HUES6 (cell line): ENCODE measurements around the gene DFFA.

Source experiments
- H3K27ac ChIP-seq: 2 replicates; pipeline ENCODE4 v1.7.0; 2013; ENCODE audit warnings: low read depth, mild to moderate bottlenecking, low read length, inconsistent platforms
- H3K27me3 ChIP-seq: 2 replicates; pipeline ENCODE4 v1.6.1; 2013; ENCODE audit warnings: low read length; ENCODE audit not compliant: control insufficient read depth, insufficient read depth
- H3K36me3 ChIP-seq: 2 replicates; pipeline ENCODE4 v1.6.1; 2013; ENCODE audit warnings: low read length; ENCODE audit not compliant: control insufficient read depth, insufficient read depth
- H3K4me1 ChIP-seq: 2 replicates; pipeline ENCODE4 v1.6.1; 2013; ENCODE audit warnings: low read length; ENCODE audit not compliant: control insufficient read depth, insufficient read depth
- H3K4me3 ChIP-seq: 2 replicates; pipeline ENCODE4 v1.5.1; 2013; ENCODE audit warnings: low read depth, low read length
- H3K9ac ChIP-seq: one replicate; pipeline ENCODE4 v1.6.1; 2013; ENCODE audit warnings: mild to moderate bottlenecking, low read length
- H3K9me3 ChIP-seq: 2 replicates; pipeline ENCODE4 v1.6.1; 2013; ENCODE audit warnings: low read depth, low read length; ENCODE audit not compliant: control insufficient read depth, insufficient read depth

DFFA gene

DNA sequence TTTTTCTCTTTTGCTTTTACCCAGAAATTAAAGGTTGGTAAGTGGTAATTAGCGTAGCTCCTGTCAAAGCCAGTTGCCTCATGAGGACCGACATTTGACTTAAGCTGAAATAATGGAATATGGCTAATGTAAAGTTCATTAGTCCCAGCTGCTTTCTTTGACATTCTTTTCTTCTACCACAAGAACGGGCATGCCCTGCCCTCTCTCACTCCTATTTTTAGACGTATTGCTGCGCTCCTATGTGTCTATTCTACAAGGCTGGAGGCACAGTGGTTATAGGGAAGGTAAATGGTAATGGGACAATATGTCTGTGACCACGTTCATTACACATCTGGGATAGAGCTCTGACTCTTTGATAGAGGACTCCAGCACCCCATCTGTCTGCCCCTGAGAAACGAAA, 15.7 kb downstream of the DFFA start:
- Histone ChIP-seq H3K9ac (no peak overlapping the region), H3K4me1 (peaks cover 2% of the 10 kb centered on the region), H3K9me3 (peaks cover 2% of the 10 kb centered on the region; the same call in 1 of the 2 replicates), H3K27ac (no peak overlapping the region), H3K4me3 (no peak overlapping the region), H3K36me3 (peaks cover 35% of the 10 kb centered on the region), H3K27me3 (no peaks in the 10 kb centered on the region)

DNA sequence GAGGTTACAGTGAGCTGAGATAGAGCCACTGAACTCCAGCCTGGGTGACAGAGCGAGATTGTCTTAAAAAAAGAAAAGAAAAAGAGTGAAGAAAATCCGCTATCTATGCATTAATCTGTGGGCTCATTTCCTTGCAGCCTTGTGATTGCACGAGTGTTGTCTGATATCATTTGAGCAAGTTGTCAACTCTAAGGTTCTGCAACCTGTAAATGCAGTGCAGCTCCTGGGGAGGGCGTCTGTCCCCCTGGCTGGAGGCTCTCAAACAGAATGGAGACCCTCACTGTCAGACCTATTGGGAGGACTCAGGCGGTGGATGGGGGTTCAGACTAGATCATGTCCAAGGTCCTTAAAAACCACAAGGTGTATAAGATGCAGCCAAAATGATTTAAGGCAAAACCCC, 16.3 kb downstream of the DFFA start:
- H3K4me1 ChIP-seq: peaks cover 8% of the 10 kb centered on the region
- peaks cover 29% of the 10 kb centered on the region for H3K36me3 ChIP-seq
- H3K4me3 ChIP-seq: no peak overlapping the region
- no peak overlapping the region for H3K9ac ChIP-seq
- H3K9me3 ChIP-seq: peaks cover 2% of the 10 kb centered on the region; the same call in 1 of the 2 replicates
- H3K27me3 ChIP-seq: no peaks in the 10 kb centered on the region
- H3K27ac ChIP-seq: no peak overlapping the region

DNA sequence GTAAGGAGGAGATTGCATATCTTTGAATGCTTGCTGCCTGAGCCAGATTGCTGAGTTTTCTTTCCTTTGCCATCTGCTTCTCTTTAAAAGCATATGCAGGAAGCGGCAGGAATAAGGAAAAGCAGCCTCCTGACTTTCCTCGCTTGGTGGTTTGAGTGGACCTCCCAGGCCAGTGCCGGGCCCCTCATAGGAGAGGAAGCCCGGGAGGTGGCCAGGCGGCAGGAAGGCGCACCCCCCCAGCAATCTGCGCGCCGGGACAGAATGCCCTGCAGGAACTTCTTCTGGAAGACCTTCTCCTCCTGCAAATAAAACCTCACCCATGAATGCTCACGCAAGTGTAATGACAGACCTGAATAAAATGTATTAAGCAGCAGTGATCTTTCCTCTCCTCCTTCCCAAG, 21.0 kb downstream of the DFFA start:
- Histone ChIP-seq H3K27ac (no peak overlapping the region), H3K36me3 (no peaks in the 10 kb centered on the region; the same call in 1 of the 2 replicates), H3K9me3 (peaks cover 2% of the 10 kb centered on the region; the same call in 1 of the 2 replicates), H3K4me1 (peaks cover 13% of the 10 kb centered on the region), H3K27me3 (no peaks in the 10 kb centered on the region), H3K9ac (no peak overlapping the region), H3K4me3 (no peak overlapping the region)

DNA sequence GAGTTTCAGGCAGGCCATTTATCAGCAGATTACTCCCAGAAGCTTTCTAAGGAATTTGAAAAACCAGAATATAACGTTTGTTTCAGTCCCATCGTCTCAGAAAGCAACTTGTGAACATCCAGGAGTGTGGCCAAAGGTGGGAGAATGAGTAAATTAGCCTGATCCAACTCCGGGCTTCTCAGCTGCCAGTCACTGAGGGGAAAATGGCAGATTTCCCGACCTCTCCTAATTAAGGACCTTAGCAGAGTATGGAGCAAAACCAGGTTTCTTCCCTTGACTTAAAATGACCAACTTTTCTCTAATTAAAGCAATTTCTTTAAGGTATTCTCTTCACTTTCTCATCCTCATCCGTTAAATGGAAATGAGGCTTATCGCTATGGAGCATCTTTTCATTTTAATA, 21.5 kb downstream of the DFFA start:
- Histone ChIP-seq H3K4me3 (no peak overlapping the region), H3K9ac (no peak overlapping the region), H3K4me1 (peaks cover 13% of the 10 kb centered on the region), H3K27ac (no peak overlapping the region), H3K36me3 (no peaks in the 10 kb centered on the region; the same call in 1 of the 2 replicates), H3K27me3 (no peaks in the 10 kb centered on the region), H3K9me3 (peaks cover 2% of the 10 kb centered on the region; the same call in 1 of the 2 replicates)

DNA sequence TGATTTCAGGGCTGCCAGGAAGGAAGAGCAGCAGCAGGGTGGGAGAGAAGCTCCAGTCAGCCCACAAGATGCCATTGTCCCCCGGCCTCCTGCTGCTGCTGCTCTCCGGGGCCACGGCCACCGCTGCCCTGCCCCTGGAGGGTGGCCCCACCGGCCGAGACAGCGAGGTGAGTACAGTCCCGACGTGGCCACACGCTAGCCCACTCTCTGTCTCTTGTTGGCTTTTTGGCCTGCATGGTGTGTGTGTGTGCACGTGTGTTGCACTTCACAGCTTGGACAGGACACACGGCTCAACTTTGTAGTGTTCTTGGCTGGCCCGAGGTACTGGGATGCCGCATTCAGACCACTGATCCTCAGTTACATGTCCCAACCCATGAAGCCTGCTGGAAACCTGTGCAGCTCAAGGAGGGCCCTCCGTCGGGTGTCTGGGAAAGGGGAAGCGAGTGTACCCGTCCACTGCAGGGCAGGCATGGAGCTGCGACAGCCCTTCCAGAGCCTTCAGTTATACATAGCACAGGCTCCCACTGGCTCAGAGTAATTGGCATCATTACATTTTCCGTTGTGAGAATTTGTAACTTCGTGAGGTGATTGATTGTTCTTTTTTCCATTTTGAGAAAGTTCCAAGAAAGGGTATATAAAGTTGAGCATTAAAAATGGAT, 22.0 kb downstream of the DFFA start:
- peaks cover 2% of the 10 kb centered on the region; the same call in 1 of the 2 replicates for H3K9me3 ChIP-seq
- no peak overlapping the region for H3K9ac ChIP-seq
- H3K27me3 ChIP-seq: no peaks in the 10 kb centered on the region
- H3K4me3 ChIP-seq: no peak overlapping the region
- no peaks in the 10 kb centered on the region; the same call in 1 of the 2 replicates for H3K36me3 ChIP-seq
- H3K27ac ChIP-seq: no peak overlapping the region
- peaks cover 13% of the 10 kb centered on the region for H3K4me1 ChIP-seq

DNA sequence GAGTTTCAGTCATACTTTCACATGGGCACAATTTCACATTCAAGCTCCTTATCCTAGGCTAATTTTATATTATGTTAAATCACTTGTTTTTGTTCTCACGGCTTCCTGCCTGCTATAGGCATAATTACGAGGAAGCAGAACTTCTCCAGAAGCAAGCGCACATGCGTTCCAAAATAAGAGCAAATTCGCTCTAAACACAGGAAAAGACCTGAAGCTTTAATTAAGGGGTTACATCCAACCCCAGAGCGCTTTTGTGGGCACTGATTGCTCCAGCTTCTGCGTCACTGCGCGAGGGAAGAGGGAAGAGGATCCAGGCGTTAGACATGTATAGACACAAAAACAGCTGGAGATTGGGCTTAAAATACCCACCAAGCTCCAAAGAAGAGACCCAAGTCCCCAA, 22.6 kb downstream of the DFFA start, which contains the start of gene CORT:
CORT (plus strand) TSS at position 281 of the 400 bp plus-strand sequence. CDS start 193 bp downstream, outside the sequence.
- peaks cover under 1% of the 10 kb centered on the region; the same call in 1 of the 2 replicates for H3K9me3 ChIP-seq
- peaks cover 2% of the 10 kb centered on the region; the same call in 1 of the 2 replicates for H3K36me3 ChIP-seq
- no peak within 1 kb of the TSS for H3K27ac ChIP-seq
- H3K27me3 ChIP-seq: no peaks in the 10 kb centered on the region
- H3K4me1 ChIP-seq: peaks cover 13% of the 10 kb centered on the region
- H3K9ac ChIP-seq: no peak within 1 kb of the TSS
- H3K4me3 ChIP-seq: no peak within 1 kb of the TSS

DNA sequence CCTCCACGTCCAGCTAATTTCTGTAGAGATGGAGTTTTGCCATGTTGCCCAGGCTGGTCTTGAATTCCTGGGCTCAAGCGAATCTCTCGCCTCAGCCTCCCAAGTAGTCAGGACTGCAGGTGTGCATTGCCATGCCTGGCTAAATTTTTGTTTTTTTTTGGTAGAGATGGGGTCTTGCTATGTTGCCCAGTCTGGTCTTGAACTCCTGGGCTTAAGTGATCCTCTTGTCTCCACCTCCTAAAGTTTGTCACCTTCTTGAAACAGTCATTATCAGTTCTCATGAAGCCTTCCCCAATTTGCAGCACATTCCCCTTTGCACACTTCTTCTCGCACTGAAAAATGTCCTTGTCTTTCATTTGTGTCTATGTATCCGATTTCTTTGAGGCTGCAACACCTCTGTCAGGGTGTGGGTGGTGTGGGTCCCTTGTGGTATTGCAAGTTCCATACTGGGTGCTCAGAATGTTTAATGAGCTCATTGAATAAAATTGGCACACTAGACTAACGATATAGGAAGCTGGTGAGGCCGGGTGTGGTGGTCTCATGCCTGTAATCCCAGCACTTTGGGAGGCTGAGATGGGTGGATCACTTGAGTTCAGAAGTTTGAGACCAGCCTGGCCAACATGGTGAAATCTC, 25.4 kb downstream of the DFFA start:
- Histone ChIP-seq H3K4me3 (no peak overlapping the region), H3K9me3 (no peaks in the 10 kb centered on the region), H3K9ac (no peak overlapping the region), H3K4me1 (peaks cover 13% of the 10 kb centered on the region), H3K27me3 (no peaks in the 10 kb centered on the region), H3K36me3 (peaks cover 6% of the 10 kb centered on the region; the same call in 1 of the 2 replicates), H3K27ac (no peak overlapping the region)

DNA sequence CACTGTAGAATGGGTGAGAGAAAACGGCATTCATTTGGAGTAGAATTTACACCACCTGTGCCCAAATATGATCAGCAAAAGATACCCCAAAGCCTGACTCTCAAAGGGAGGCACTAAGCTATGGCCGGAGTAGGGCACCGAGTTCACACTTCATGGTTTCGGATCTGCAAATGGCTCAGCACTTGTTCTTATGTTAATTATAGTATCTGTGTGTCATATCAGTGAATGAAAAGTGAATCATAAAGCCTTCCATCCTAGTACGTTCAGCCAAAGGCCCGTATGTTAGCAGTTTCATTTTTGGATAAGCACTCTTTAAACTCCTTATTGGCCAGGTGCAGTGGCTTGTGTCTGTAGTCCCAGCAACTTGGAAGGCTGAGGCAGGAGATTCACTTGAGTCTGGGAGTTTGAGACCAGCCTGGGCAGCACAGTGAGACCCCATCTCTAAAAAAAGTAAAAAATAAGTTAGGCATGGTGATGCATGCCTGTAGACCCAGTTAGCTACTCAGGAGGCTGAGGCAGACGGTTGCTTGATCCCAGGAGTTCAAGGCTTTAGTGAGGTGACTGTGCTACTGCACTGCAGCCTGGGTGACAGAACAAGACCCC, 27.4 kb downstream of the DFFA start:
- H3K4me3 ChIP-seq: no peak overlapping the region
- H3K36me3 ChIP-seq: peaks cover 6% of the 10 kb centered on the region; the same call in 1 of the 2 replicates
- H3K27ac ChIP-seq: no peak overlapping the region
- no peak overlapping the region for H3K9ac ChIP-seq
- no peaks in the 10 kb centered on the region for H3K9me3 ChIP-seq
- H3K4me1 ChIP-seq: no peaks in the 10 kb centered on the region
- H3K27me3 ChIP-seq: no peaks in the 10 kb centered on the region

DNA sequence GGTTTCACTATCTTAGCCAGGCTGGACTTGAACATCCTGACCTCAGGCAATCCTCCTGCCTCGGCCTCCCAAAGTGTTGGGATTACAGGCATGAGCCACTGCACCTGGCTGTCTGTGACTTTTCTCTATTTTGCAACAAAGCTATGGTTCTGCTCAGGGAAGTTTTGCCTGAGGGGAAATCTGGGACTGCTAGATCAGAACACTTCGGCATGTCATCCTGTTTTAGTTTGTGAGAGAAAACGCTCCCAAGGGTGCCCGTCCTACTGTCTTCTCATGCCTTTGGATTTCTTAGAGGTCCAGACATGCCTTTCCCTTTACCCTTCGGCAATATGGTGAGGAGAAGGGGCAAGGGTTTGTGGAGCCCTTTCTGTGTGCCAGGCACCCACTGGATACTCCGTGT, 28.1 kb downstream of the DFFA start:
- H3K27ac ChIP-seq: no peak overlapping the region
- H3K9ac ChIP-seq: no peak overlapping the region
- no peaks in the 10 kb centered on the region for H3K27me3 ChIP-seq
- peaks cover 6% of the 10 kb centered on the region; the same call in 1 of the 2 replicates for H3K36me3 ChIP-seq
- H3K4me3 ChIP-seq: no peak overlapping the region
- H3K4me1 ChIP-seq: no peaks in the 10 kb centered on the region
- H3K9me3 ChIP-seq: no peaks in the 10 kb centered on the region

DNA sequence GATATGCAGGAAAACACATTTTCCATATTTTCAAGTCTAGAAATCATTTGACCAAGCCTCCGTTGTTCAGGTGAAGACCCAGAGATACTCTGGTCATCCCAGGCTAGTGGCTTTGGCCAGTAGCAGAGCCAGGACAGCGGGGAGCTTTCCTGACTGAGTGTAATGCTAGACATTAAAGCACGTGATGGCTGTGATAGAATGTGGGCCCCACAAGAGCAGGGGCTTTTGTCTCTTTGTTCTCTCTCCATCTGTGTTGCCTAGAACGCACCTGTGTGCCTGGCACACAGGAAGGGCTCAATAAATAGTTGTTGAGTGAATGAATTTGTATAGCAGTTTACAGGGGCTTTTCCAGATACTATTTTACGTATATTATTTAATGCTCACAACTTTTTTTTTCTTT, 31.5 kb downstream of the DFFA start:
- no peaks in the 10 kb centered on the region for H3K4me1 ChIP-seq
- H3K9me3 ChIP-seq: no peaks in the 10 kb centered on the region
- H3K27ac ChIP-seq: no peak overlapping the region
- peaks cover 6% of the 10 kb centered on the region; the same call in 1 of the 2 replicates for H3K36me3 ChIP-seq
- no peaks in the 10 kb centered on the region for H3K27me3 ChIP-seq
- H3K9ac ChIP-seq: no peak overlapping the region
- no peak overlapping the region for H3K4me3 ChIP-seq

DNA sequence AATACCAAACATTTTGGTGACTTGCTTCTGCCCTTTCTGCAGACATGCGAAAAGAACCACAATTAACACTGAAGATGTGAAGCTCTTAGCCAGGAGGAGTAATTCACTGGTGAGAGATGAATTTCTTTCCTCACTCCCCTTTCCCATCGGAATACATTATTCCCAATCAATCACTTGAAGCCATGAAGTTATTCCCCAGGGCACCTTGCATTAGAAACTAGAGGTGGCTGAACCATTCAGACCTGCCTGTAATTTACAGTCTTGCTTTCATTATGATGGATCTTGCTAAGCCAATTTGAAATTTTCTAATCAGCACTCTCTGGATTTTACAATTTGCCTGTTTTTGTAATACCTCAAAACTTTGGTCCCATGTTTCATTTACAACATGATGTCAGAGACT, 32.0 kb downstream of the DFFA start:
- no peaks in the 10 kb centered on the region for H3K4me1 ChIP-seq
- no peak overlapping the region for H3K27ac ChIP-seq
- H3K4me3 ChIP-seq: no peak overlapping the region
- no peaks in the 10 kb centered on the region for H3K27me3 ChIP-seq
- H3K36me3 ChIP-seq: peaks cover 6% of the 10 kb centered on the region; the same call in 1 of the 2 replicates
- no peak overlapping the region for H3K9ac ChIP-seq
- H3K9me3 ChIP-seq: no peaks in the 10 kb centered on the region
